ENCODE results near the gene TTC28. TPM values are rescaled to one million over a fixed set of nuclear protein-coding genes. Genes with fewer than 3 reads are reported as not detected.
"Not testable (repeated sequence)": the region's sequence is repeated elsewhere in the genome, so short reads cannot be mapped to it uniquely, and the experiment has no call there.

TTC28 gene
- total RNA-seq, 1 donor, result 55.8 TPM

DNA sequence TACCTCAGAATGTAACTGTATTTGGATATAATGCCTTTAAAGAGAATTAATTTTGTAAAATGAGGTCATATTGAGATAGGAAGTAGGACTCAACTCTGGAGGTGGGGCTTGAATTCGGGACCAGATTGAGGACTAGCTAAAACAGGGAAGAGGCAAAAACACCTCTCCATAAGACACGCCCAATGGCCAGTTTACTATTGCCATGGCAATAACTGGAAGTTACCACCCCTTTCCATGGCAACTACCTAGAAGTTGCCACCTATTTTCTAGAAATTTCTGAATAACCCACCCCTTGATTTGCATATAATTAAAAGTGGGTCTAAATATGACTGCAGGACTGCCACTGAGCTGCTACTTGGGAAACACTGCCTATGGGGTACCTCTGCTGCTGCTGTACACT is 206.4 kb downstream of the TTC28 start:
- H3K4me3 ChIP-seq (ENCODE audit: low read depth, low read length), result no peak overlapping the region
- no peak for DNase-seq (ENCODE audit: low read depth)
- TF ChIP-seq CTCF (IDR thresholded peaks at IDR 0.05; ENCODE audit: insufficient read depth, low read length), result no peak

- DNase-seq (ENCODE audit: low read depth); H3K4me3 ChIP-seq (ENCODE audit: low read depth, low read length): not testable (repeated sequence)
Observed at GRCh38 chr22:28467055-28467454, 212.6 kb downstream of the TTC28 start.

DNA sequence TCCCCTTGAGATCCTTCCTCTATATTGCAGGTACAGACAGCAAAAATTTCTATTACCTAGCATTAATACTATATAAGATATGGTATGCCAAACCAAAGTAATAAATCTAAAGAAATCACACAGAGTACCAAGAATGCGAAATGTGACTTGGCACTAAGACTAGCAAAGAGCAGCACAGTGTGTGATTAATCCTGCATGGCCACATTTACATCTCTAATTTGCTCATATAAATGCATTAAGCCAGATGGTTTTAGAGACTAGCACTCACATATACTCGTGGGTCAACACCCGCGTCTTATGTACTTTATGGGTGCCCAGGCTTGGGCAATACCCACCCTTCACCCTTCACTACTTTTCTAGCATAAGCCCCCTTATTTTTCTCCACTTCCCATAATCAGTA is 213.2 kb downstream of the TTC28 start:
- no peak for TF ChIP-seq CTCF (IDR thresholded peaks at IDR 0.05; ENCODE audit: insufficient read depth, low read length)

DNA sequence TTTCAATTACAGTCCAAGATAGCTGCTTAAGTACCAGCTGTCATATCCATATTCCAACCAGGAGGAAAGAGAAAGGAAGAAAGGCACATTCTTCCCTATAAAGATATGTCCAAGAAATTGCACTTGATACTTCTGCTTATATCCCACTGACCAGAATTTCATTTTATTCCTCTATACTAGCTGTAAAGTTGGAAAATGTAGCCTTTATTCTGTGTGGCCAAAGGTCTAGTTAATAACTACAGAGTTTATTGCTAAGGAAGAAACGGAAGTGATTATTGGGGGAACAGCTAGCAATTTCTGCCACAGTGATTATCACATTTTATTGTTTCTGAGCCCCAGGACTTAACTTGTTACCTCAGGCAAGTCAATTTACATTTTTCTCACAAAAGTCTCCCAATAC is 213.8 kb downstream of the TTC28 start:
- no peak for TF ChIP-seq CTCF (IDR thresholded peaks at IDR 0.05; ENCODE audit: insufficient read depth, low read length)
- no peak for DNase-seq (ENCODE audit: low read depth)
- H3K4me3 ChIP-seq (ENCODE audit: low read depth, low read length), result no peak overlapping the region

More for the DNA sequence above, 213.2 kb downstream of the TTC28 start:
- no peak for DNase-seq (ENCODE audit: low read depth)
- H3K4me3 ChIP-seq (ENCODE audit: low read depth, low read length), result no peak overlapping the region

- no peak for TF ChIP-seq CTCF (IDR thresholded peaks at IDR 0.05; ENCODE audit: insufficient read depth, low read length)
- no peak overlapping the region for H3K4me3 ChIP-seq (ENCODE audit: low read depth, low read length)
- peak; percentile 31 for DNase-seq (ENCODE audit: low read depth)
Observed at GRCh38 chr22:28464127-28464526, 215.5 kb downstream of the TTC28 start.

GRCh38 chr22:28463408-28463807 is 216.2 kb downstream of the TTC28 start:
- not testable (repeated sequence) for H3K4me3 ChIP-seq (ENCODE audit: low read depth, low read length)

DNA sequence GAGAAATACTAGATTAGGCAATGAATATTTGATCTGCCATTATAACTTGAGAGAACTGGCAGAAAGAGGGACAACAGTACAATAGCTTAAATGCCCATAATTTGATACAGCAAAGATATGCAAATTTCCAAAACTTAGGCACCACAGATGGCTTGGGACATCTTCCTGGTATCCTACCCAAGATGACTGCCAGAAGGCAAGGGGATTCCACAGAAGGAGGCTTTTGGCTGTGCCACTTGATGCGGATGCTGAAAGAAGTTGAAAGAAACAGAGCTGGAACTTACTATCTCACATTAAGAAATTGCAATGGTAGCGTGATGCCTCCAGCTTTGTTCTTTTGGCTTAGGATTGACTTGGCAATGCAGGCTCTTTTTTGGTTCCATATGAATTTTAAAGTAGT is 216.7 kb downstream of the TTC28 start:
- no peak for DNase-seq (ENCODE audit: low read depth)
- no peak overlapping the region for H3K4me3 ChIP-seq (ENCODE audit: low read depth, low read length)
- no peak for TF ChIP-seq CTCF (IDR thresholded peaks at IDR 0.05; ENCODE audit: insufficient read depth, low read length)

More at GRCh38 chr22:28463408-28463807, 216.2 kb downstream of the TTC28 start:
- not testable (repeated sequence) for DNase-seq (ENCODE audit: low read depth)

GRCh38 chr22:28462041-28462440 is 217.6 kb downstream of the TTC28 start:
- DNase-seq (ENCODE audit: low read depth), result no peak
- no peak for TF ChIP-seq CTCF (IDR thresholded peaks at IDR 0.05; ENCODE audit: insufficient read depth, low read length)

More at GRCh38 chr22:28462041-28462440, 217.6 kb downstream of the TTC28 start:
- no peak overlapping the region for H3K4me3 ChIP-seq (ENCODE audit: low read depth, low read length)

Measured in fibroblast of the aortic adventitia (primary cell).